Lower leg skin (tissue), 4 donors: Measurements from ENCODE around the gene CHADL. TPM values are rescaled to one million over a fixed set of nuclear protein-coding genes. Genes with fewer than 3 reads are reported as not detected.

Experiments used
- DNase-seq, 2 donors: peaks; one replicate each; pipeline ENCODE4 v3.0.0-alpha.2; 2019; ENCODE audit warnings: low spot score in 2 of 2
- H3K4me3 ChIP-seq: fragments of 200-600 bp; sonication (generic); 2 replicates; pipeline ENCODE4 v1.5.1; 2017; ENCODE audit warnings: mild to moderate bottlenecking, low read depth; ENCODE audit not compliant: poor library complexity, severe bottlenecking
- POLR2A ChIP-seq, 2 donors: fragments of 450-650 bp; IDR thresholded peaks; one replicate each; pipeline ENCODE4 v1.6.1; 2016 to 2017; ENCODE audit warnings: antibody characterized with exemption in 2 of 2, mild to moderate bottlenecking in 1 of 2, moderate library complexity in 1 of 2
- WGBS, 2 donors: methylation state at CpG; one replicate each; pipeline ENCODE4 v1.1.5; 2018; 5-methylcytosine and 5-hydroxymethylcytosine counted together
- intact Hi-C: fragments of 100-400 bp; cut with DNase I; formaldehyde crosslinking; loops from one replicate; pipeline ENCODE4 v1.15.0; 2023; ENCODE audit warnings: low total_unique reads
- total RNA-seq, 4 donors: library from RNA; depleted of rRNA; stranded (reverse); fragments of >200 nt; gene quantifications; one replicate each; pipeline ENCODE4 v1.1.0, GENCODE V29; 2016
- TF ChIP-seq, protein P1 (sequence below), 3 donors: fragments of 450-650 bp; IDR thresholded peaks; one replicate each; pipeline ENCODE4 v1.5.1; 2016; ENCODE audit warnings: antibody characterized with exemption in 3 of 3, mild to moderate bottlenecking in 3 of 3, moderate library complexity in 2 of 3

The CHADL gene
- total RNA-seq, 4 donors from 2014 or later: 10.5 to 16.3 (median 11.5) TPM

GRCh38 chr22:41239443-41240128 is 1.1 kb downstream of the CHADL start:
- 64 to 80% methylated on average over 13 to 15 of the region's 16 CpGs for WGBS, 2 donors
- intact Hi-C loops: loop anchor here (5.0 kb wide), 1 partner anchor 317 kb away; no protein-coding TSS in a partner anchor
- TF ChIP-seq POLR2A (IDR thresholded peaks at IDR 0.05): no peak
- TF ChIP-seq, protein P1, sequence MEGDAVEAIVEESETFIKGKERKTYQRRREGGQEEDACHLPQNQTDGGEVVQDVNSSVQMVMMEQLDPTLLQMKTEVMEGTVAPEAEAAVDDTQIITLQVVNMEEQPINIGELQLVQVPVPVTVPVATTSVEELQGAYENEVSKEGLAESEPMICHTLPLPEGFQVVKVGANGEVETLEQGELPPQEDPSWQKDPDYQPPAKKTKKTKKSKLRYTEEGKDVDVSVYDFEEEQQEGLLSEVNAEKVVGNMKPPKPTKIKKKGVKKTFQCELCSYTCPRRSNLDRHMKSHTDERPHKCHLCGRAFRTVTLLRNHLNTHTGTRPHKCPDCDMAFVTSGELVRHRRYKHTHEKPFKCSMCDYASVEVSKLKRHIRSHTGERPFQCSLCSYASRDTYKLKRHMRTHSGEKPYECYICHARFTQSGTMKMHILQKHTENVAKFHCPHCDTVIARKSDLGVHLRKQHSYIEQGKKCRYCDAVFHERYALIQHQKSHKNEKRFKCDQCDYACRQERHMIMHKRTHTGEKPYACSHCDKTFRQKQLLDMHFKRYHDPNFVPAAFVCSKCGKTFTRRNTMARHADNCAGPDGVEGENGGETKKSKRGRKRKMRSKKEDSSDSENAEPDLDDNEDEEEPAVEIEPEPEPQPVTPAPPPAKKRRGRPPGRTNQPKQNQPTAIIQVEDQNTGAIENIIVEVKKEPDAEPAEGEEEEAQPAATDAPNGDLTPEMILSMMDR (IDR thresholded peaks at IDR 0.05): no peak
- DNase-seq: no peak
- H3K4me3 ChIP-seq: no peak overlapping the region

DNA sequence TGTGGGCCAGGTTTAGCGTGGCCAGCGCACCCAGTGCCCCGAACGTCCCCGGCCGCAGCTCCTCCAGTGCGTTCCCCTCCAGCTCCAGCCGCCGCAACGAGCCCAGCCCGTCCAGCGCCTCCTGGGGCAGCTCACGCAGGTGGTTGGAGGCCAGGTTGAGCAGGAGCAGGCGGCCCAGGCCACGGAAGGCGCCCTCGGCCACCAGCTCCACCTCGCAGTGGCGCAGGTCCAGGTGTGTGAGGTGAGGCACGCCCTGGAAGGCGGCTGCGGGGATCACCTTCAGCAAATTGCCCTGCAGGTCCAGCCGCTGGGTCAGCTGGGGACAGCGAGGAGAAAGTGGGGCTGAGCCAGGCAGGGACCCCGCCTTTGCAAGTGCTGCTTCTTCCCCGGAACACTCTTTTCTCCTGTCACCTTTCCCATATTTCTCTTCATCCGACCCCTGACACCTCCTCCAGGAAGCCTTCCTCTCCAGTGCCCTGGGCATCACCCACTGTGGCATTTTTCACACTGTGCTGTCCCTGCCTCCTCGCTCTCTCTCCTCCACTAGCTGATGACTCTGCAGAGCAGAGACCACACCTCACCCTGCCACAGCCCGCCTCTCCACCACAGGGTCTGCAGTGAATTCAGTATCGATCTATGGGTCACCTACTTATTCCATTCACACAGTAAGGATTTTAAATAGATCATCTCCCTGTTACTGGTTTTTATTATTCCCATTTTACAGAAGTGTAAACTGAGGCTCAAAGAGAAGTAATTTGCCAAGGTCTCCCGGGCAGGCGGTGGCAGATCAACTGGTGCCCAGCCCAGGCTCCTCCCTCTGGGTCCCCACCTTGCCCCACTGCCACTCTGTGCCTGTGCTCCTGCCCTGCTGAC is 1.9 kb downstream of the CHADL start:
- intact Hi-C loops: loop anchor here (5.0 kb wide), 1 partner anchor 317 kb away; no protein-coding TSS in a partner anchor
- TF ChIP-seq POLR2A (IDR thresholded peaks at IDR 0.05): no peak
- TF ChIP-seq, protein P1 (IDR thresholded peaks at IDR 0.05): no peak
- DNase-seq: no peak

DNA sequence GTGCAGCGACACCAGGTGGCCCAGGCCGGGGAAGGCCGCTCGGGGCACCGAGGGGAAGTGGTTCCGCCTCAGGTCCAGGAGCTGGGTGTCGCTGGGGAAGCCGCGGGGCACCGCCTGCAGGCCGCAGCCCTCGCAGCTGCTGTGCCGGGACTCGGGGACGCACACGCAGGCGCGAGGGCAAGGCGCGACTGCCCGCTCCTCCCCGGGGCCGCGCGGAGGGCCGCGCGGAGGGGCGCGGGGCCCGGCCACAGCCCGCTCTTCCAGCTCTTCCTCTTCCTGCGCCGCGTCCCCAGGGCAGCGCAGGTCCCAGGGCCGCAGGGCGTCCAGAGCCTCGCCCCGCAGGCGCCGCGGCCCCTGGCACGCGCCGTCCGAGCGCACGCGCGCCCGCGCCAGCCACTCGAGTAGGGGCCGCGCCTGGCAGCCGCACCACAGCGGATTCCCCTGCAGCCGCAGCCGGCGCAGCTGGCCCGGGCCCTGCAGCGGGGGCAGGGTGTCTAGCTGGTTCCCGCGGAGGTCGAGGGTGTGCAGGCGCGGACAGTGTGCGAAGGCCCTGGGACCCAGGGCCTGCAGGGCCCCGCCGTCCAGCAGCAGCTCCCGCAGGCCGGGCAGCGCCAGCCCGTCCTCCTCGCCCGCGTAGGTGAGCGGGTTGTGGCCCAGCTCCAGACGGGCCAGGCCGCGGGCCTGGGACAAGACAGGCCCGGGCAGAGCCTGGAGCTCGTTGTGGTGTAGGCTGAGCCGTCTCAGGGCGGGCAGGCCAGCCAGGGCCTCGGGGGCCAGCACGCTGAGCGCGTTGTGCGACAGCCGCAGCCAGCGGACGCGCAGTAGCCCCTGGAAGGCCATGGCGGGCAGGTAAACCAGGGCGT is 2.8 kb downstream of the CHADL start:
- 7 to 11% methylated on average over 26 to 51 of the region's 97 CpGs for WGBS, 2 donors
- peak in 1 of 2 donors; percentile 51 for DNase-seq
- H3K4me3 ChIP-seq: peak overlapping the region; percentile 22
- intact Hi-C loops: loop anchor here (5.0 kb wide), 1 partner anchor 316 kb away; no protein-coding TSS in a partner anchor
- TF ChIP-seq POLR2A (IDR thresholded peaks at IDR 0.05): no peak
- TF ChIP-seq, protein P1 (IDR thresholded peaks at IDR 0.05): no peak

More for the DNA sequence above, 1.9 kb downstream of the CHADL start:
- H3K4me3 ChIP-seq: no peak overlapping the region
- 70 to 82% methylated on average over 19 to 32 of the region's 32 CpGs for WGBS, 2 donors

DNA sequence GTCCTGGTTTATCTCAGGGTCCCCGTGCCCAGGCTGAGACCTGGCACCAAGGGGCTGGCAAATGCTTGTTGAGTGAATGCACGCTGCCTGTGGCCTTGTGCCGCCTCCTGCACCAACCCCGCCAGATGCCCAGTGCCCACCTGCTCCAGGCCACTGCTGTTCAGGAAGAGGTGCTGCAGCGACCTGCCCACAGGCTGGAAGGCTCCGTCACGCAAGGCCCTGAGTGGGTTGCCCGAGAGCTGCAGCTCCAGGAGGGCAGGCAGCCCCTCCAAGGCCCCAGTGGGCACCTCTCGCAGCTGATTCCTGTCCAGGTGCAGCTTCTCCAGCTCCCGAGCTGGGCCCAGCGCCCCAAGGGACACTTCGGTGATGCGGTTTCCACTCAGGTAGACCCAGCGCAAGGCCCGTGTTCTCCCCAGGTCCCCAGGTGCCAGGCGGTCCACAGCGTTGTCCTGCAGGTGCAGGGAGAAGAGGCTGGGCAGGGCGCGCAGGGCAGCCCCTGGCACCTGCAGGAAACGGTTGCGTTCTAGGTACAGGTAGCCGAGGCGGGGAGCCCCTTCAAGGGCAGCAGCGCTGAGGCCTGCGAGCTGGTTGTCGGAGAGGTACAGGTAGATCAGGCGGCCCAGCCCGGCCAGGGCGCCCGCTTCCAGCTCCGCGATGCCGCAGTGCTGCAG is 3.6 kb downstream of the CHADL start:
- intact Hi-C loops: loop anchor here (5.0 kb wide), 1 partner anchor 315 kb away; no protein-coding TSS in a partner anchor
- 39 to 47% methylated on average over 17 to 26 of the region's 33 CpGs for WGBS, 2 donors
- H3K4me3 ChIP-seq: peak overlapping the region; percentile 22
- no peak for TF ChIP-seq POLR2A (IDR thresholded peaks at IDR 0.05)
- TF ChIP-seq, protein P1 (IDR thresholded peaks at IDR 0.05): no peak
- peak in 1 of 2 donors; percentile 92 for DNase-seq
